Measurements from ENCODE around the gene CACNB4.

The CACNB4 gene

DNA sequence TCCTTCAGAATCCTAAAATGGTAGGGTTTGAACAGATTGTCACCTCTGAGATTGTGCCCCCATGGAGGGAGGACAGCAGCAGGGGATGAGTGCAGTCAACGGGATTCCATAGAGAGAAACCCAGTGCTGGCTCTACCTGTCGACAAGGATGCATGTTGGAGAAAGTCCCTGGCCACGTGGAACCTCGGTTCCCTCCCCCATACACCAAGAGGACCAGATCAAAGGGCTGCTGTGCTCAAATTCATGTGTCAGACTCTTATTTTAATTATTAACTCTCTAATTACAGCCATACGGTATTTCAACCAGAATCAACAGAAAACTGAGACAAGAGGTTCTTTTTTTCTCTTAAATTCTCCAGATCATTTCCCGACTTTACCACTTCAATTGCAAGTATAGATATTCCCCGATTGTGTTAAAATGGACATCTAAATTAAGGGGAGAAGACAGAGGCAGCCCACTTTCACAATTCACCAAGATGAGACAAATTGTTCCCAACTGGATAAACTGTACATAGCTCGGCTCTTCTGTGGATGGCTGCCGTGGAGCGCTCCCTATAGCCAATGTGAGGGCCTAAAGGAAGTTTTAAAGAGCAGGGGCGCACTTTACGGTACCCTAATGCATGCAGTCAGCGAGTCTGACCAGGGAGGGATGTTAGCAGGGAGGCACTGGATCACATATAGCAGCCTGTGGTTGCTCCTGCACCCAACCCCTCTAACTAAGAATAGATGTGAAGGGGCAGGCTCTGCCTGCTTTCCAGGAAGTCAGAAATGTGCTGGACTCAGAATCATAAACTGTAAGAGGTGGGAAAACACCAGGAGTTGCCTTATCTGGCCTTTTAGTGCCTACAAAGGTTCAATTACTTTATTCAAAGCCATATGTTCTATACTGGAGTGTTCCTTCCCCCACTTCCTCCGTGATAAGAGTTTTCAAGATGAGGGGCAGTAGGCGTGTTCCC is 123.1 kb downstream of the CACNB4 start:
- no peak for DNase-seq (ENCODE audit: low read depth)
- no peak overlapping the region for H3K4me3 ChIP-seq (ENCODE audit: low read length)
- TF ChIP-seq, protein P1, sequence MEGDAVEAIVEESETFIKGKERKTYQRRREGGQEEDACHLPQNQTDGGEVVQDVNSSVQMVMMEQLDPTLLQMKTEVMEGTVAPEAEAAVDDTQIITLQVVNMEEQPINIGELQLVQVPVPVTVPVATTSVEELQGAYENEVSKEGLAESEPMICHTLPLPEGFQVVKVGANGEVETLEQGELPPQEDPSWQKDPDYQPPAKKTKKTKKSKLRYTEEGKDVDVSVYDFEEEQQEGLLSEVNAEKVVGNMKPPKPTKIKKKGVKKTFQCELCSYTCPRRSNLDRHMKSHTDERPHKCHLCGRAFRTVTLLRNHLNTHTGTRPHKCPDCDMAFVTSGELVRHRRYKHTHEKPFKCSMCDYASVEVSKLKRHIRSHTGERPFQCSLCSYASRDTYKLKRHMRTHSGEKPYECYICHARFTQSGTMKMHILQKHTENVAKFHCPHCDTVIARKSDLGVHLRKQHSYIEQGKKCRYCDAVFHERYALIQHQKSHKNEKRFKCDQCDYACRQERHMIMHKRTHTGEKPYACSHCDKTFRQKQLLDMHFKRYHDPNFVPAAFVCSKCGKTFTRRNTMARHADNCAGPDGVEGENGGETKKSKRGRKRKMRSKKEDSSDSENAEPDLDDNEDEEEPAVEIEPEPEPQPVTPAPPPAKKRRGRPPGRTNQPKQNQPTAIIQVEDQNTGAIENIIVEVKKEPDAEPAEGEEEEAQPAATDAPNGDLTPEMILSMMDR (conservative IDR thresholded peaks at IDR 0.05; ENCODE audit: low read depth, low read length) = no peak

DNA sequence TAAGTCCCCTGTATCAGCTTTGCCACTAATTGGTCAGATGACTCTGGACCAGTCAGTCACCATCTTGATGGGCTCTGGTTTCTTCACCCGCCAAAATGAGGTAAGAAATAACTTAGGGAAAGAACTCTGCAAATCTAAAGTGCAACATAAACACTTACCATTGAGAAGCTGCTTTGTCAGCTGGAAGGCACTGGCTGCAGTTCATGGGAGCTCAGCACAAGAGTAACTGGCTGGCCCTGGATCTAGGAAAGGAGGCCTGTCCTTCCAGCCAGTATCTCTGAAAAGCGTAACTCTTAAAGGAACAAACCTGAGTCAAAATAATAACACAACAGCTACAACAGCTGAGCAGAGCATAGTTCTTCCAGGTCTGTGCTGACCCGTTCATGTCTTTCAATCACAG is 123.9 kb downstream of the CACNB4 start:
- H3K4me3 ChIP-seq (ENCODE audit: low read length) = no peak overlapping the region
- DNase-seq (ENCODE audit: low read depth) = no peak
- TF ChIP-seq, protein P1 (conservative IDR thresholded peaks at IDR 0.05; ENCODE audit: low read depth, low read length) = no peak

DNA sequence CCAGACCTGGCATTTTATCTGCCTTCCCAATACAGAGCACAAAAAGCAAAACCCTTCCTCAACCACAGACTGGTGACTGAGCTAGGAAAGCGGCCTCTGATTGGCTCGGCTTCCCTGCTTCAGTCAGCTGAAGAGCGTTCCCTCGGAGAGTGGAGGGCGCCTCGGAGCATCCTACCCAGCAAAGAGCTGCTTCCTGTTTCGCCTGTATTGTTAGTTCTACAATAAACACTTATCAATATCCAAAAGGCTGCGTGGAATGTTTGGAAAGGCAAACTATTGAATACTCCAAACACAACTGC is 125.0 kb downstream of the CACNB4 start:
- no peak for DNase-seq (ENCODE audit: low read depth)
- TF ChIP-seq, protein P1 (conservative IDR thresholded peaks at IDR 0.05; ENCODE audit: low read depth, low read length) = no peak
- no peak overlapping the region for H3K4me3 ChIP-seq (ENCODE audit: low read length)

DNA sequence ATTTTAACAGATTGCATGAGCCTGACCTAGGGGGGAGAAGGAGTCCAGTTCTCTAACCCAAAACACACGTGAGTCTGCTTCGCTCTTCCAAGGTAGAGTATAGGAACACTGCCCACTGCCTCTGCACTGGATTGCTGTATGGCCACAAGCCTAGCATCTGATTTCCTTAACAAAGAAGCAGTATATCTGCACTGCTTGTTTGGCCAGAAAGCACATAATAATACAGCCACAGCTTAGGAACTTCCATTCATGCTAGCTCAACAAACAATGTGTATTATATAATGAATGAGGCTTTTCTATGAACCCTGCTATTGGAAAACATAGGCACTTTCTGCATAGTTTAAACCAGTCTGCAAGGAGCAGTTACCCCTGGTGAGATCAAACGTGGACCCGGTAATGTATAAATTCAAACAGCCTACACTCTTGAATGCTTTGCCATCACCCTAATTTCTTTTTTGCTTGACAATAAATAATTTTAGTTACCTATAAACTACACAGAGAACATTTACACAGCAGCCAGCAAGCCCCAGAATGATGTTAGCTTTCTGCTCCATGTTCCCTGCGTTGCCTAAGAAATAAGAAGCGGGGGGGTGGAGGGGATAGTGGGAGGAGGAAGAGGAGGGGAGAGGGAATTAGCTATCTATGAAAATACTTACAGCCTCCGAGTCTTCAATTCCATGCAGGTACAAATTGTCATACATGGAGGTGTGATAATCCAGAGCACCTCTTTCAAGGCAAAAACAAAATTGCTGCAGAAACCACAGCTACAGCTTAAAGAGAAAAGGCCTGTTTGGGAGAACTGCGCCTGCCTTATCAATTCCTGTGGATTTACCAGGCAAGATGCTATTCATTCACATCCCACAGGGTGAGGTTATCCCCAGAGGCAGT is 125.6 kb downstream of the CACNB4 start:
- TF ChIP-seq, protein P1 (conservative IDR thresholded peaks at IDR 0.05; ENCODE audit: low read depth, low read length) = no peak
- DNase-seq (ENCODE audit: low read depth) = no peak
- H3K4me3 ChIP-seq (ENCODE audit: low read length) = no peak overlapping the region

DNA sequence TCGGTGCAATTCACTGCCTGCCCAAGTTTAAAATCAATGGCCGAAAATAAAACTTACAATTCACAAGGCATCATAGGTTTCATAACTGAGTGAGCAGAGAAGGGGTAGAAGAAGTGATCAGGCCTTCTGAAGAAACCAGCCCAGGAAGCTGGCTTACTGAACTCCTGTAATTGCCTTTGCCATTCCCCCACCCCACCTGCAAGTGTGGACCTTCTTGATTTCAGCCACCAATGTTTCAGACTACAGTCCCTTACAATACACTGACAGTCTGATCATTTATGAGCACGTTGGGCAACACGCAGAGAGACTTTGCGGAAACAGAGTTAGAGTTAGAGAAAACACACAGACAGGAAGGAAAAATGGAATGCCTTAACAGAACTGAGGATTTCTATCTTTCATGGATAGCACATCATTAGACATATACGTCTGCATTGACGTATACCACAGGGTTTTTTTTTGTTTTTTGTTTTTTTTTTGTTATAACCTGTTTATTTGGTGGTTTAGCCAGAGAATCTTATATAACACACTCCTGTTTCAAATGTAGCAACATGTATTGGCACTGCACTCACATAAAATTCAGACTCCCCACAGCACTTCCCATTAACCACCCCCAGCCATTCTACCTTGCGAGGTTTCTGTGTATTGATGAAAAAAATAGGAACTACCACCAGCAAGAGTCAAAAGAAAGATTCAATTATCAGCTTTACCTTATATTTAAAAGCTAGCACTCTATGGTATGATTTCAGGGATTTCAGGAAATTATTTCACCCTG is 126.4 kb downstream of the CACNB4 start:
- no peak for DNase-seq (ENCODE audit: low read depth)
- no peak overlapping the region for H3K4me3 ChIP-seq (ENCODE audit: low read length)
- TF ChIP-seq, protein P1 (conservative IDR thresholded peaks at IDR 0.05; ENCODE audit: low read depth, low read length) = no peak

DNA sequence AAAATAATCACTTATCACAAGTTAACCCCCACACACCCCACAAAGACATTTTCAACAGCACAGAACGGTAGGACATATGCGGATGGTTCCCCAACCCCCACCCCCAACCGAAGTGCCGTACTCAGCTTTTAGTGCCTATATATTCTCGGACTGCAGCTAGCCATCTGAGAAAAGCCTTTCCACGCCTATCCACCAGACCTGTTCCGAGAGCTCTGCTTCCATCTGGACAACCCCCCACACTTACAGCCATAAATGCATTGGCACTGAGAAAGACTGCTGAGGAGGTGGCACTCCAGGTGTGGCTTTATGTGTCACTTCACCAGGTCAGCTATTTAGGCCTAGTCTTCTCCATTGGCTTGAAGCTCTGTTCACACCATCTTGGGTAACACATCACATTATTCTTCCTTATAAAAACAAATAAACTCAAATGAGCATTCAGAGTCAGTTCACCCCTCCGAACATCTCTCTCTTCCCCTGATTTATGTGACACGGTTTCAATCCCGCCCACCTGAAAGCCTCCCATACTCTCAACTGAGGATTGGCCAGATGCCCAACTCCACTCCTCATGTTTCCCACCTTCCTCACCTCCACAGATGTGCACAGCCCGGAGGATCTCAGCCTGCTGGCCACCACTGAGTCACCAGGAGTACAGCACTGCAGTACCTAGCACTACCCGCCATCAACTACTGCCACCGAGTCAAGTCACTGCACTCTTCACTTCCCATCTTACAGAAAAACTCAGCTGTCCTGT is 127.4 kb downstream of the CACNB4 start:
- TF ChIP-seq, protein P1 (conservative IDR thresholded peaks at IDR 0.05; ENCODE audit: low read depth, low read length) = no peak
- no peak overlapping the region for H3K4me3 ChIP-seq (ENCODE audit: low read length)
- no peak for DNase-seq (ENCODE audit: low read depth)

Measured in retinal pigment epithelial cell (primary cell).